Measurements from ENCODE around the gene NF1.

GRCh38 chr17:31235110-31235509 is 140.3 kb downstream of the NF1 start:
- TF ChIP-seq CTCF (IDR thresholded peaks at IDR 0.05), result no peak
- TF ChIP-seq POLR2AphosphoS5 (IDR thresholded peaks at IDR 0.05), result no peak

Measured in gastroesophageal sphincter (tissue), 3 donors.